ENCODE results near the gene KRT33B.

DNA sequence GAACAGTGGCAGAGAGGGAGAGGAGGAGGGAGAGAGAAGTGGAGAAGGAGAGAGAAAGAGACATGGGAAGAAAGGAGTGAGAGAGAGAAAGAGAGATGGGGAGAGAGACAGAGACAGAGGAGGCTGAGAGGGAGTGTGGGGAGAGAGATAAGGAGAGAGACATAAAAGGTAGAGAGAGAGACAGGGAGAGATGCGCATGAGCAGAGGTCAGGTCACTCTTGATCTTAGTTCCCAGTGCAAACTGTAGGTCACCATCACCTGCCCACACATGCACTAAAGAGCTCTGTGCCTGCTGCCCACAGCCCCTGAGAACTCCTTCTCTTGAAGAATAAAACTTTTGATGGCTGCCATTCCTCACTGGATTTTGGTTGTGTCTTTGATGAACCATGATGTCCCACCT is 33.9 kb downstream of the KRT33B start:
- TF ChIP-seq OSR1 (CRISPR knock-in tag; IDR thresholded peaks at IDR 0.05), result no peak
- TF ChIP-seq, protein P1, sequence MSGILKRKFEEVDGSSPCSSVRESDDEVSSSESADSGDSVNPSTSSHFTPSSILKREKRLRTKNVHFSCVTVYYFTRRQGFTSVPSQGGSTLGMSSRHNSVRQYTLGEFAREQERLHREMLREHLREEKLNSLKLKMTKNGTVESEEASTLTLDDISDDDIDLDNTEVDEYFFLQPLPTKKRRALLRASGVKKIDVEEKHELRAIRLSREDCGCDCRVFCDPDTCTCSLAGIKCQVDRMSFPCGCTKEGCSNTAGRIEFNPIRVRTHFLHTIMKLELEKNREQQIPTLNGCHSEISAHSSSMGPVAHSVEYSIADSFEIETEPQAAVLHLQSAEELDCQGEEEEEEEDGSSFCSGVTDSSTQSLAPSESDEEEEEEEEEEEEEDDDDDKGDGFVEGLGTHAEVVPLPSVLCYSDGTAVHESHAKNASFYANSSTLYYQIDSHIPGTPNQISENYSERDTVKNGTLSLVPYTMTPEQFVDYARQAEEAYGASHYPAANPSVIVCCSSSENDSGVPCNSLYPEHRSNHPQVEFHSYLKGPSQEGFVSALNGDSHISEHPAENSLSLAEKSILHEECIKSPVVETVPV (CRISPR knock-in tag; IDR thresholded peaks at IDR 0.05), result no peak

Data from SK-N-SH treated with all-trans-retinoic acid at 6 μM for 48 hours (cell line).